ENCODE measurements around the gene PGAP6. TPM values are rescaled to one million over a fixed set of nuclear protein-coding genes. Genes with fewer than 3 reads are reported as not detected.
A peak's percentile ranks its signal among the peaks of the same experiment; 100 is the strongest.
"Not testable (repeated sequence)": the region's sequence is repeated elsewhere in the genome, so short reads cannot be mapped to it uniquely, and the experiment has no call there.

PGAP6 gene
- total RNA-seq, 8 experiments from 2014 or later: 19.2 to 82.1 (median 25.3) TPM

DNA sequence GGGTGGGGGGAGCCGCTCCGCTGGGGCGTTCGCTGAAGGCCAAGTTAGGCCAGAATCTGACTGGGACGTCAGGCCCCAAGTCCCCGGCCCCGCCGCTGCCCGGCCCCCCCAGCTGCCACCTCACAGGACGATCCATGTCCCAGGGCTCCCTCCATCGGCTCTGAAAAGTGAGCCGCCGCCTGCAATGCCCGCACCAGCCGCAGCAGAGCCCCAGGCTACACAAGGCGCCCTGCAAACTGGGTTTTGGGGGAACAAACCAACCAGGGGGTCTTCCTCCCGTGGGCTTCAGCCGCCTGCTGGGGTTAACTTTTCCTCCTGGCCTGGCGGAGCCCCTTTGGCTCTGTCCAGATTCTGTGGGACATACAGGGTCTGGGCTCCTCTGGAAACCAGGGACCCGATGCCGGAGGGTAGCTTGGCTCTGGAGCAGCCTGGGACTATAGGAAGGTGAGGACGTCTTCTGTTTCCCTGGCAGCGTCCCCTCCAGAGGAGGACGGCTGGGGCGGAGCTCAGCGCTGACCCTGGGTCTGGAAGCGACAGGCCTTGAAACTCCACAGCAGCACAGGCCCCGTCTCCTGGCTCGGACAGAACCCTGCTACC is 16.1 kb upstream of the PGAP6 start:
- peak; percentile 8 to 65 (median 52) for ATAC-seq (replicated peaks in 6 of 8)
- Histone ChIP-seq H3K4me1 (replicated peaks in 1 of 2) (peaks cover 12% of the 10 kb centered on the region in 2 donors), H3K4me3 (peak overlapping the region in 4 of 5 donors; percentile 14 to 68 (median 44)), H3K27ac (peak overlapping the region; percentile 36 to 75)
- in situ Hi-C loops (cut with MboI; ENCODE audit: low pct_unique_long_range_greater_than_20kb in 2 of 9, low sequenced_read_pairs in 9 of 9, unreplicated experiment in 9 of 9): no loop called here
- 0 to 50% (median 20%) methylated on average over 1 to 5 of the region's 29 CpGs; no CpG with 5 or more reads in 7 of the 10 experiments for WGBS, 10 experiments

DNA sequence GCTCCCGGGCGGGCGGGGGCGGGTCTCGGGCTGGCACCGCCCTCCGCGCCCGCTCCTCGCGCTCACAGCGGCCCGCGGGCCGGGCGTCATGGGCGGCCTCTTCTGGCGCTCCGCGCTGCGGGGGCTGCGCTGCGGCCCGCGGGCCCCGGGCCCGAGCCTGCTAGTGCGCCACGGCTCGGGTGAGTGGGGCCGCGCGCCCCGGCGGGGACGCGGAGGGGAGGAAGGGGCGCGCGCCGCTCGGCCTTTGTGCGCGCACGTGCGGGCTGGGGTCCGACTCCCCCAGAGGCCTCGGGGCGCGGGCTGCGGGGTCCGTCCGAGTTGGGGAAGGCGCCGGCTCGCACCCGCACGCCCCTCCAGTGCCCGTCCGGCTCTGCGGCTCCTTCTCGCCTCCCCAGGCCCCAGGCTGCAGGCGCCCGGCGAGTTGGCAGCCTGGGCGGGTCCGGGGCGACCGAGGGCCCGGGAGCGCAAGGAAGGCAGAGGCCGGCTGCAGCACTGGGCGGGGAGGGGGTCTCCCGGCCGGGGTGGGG is 15.4 kb upstream of the PGAP6 start, which contains the start of gene NME4:
Gene NME4 (plus strand): TSS at position 65 of the 527 bp plus-strand sequence. CDS start 24 bp downstream, at position 89.
- Histone ChIP-seq H3K4me3 (peak within 1 kb of the TSS; percentile 53 to 68 (median 59)), H3K4me1 (replicated peaks in 1 of 2) (peaks cover 12% of the 10 kb centered on the region in 2 donors), H3K27ac (peak within 1 kb of the TSS; percentile 69 to 88)
- ATAC-seq (replicated peaks in 6 of 8): peak; percentile 4 to 42 (median 30)
- in situ Hi-C loops (cut with MboI; ENCODE audit: low pct_unique_long_range_greater_than_20kb in 2 of 9, low sequenced_read_pairs in 9 of 9, unreplicated experiment in 9 of 9): no loop called here
- no CpG with 5 or more reads among the region's 75 CpGs for WGBS, 10 experiments

DNA sequence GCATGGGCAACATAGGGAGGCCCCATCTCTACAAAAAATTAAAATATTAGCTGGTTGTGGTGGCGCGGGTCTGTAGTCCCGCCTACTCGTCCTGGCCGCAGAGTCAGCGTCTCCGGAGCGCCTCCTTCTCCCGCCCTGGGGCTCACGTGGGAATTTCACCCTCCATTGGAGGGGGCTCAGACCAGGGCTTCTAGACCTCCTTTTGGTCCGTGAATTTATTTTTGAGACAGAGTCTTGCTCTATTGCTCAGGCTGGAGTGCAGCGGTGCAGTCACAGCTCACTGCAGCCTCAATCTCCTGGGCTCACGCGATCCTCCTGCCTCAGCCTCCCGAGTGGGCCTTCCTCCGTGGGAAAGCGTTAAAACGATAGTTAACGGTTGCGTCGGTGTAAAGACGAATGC is 14.8 kb upstream of the PGAP6 start:
- in situ Hi-C loops (cut with MboI; ENCODE audit: low pct_unique_long_range_greater_than_20kb in 2 of 9, low sequenced_read_pairs in 9 of 9, unreplicated experiment in 9 of 9): no loop called here
- ATAC-seq (replicated peaks in 6 of 8): peak; percentile 7 to 58 (median 32)
- Histone ChIP-seq H3K4me3 (peak overlapping the region; percentile 53 to 68 (median 59)), H3K4me1 (replicated peaks in 1 of 2) (peaks cover 12% of the 10 kb centered on the region in 2 donors), H3K27ac (peak overlapping the region in 1 of 2 donors; percentile 88)
- 3 to 22% (median 14%) methylated on average over 1 to 16 of the region's 22 CpGs; no CpG with 5 or more reads in 4 of the 10 experiments for WGBS, 10 experiments

DNA sequence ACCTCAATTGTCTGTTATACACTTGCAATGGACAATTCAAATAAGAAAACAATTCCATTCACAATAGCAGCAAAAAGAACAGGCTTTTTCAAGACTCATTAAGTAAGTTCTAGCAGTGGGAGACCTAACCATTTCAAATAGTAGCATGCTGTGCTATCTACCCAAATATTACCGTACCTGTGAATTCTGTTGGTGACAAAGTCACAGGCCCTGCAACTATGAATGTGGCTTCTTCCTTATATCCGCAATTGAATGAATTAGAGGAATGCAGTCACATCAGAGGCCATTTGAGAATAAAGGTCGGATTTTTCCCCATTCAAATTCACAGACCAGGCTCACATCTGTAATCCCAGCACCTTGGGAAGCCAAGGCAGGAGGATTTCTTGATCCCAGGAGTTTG is 14.4 kb upstream of the PGAP6 start:
- peak overlapping the region in 1 of 2 donors; percentile 88 for H3K27ac ChIP-seq
- ATAC-seq (replicated peaks in 6 of 8): no peak
- H3K4me1 ChIP-seq (replicated peaks in 1 of 2): peaks cover 12% of the 10 kb centered on the region in 2 donors
- in situ Hi-C loops (cut with MboI; ENCODE audit: low pct_unique_long_range_greater_than_20kb in 2 of 9, low sequenced_read_pairs in 9 of 9, unreplicated experiment in 9 of 9): no loop called here
- 14 to 63% (median 34%) methylated on average over 1 to 3 of the region's 3 CpGs; no CpG with 5 or more reads in 3 of the 10 experiments for WGBS, 10 experiments
- H3K4me3 ChIP-seq: peak overlapping the region; percentile 53 to 68 (median 59)

DNA sequence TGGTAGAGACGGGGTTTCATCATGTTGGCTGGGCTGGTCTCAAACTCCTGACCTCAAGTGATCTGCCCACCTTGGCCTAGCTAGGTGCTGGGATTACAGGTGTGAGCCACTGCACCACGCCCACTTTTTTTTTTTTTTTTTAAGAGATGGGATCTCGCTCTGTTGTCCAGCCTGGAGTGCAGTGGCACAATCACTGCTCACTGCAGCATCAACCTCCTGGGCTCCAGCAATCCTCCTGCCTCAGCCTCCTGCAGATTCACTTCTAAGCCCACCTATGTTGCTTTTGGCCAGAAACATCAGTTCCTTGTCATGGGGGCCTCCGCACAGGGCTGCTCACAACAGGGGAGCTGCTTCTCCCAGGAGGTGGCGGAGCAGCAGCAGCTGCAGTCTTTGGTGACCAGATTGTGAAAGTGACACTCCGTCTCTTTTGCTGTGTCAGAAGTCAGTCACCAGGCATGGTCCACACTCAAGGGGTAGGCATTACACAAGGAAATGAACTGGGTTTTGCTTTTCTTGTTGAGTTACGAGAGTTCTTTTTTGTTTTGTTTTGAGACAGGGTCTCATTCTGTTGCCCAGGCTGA is 10.8 kb upstream of the PGAP6 start:
- WGBS, 10 experiments: 67 to 100% (median 98%) methylated on average over 1 to 5 of the region's 7 CpGs; no CpG with 5 or more reads in 2 of the 10 experiments
- no peak for ATAC-seq (replicated peaks in 6 of 8)

DNA sequence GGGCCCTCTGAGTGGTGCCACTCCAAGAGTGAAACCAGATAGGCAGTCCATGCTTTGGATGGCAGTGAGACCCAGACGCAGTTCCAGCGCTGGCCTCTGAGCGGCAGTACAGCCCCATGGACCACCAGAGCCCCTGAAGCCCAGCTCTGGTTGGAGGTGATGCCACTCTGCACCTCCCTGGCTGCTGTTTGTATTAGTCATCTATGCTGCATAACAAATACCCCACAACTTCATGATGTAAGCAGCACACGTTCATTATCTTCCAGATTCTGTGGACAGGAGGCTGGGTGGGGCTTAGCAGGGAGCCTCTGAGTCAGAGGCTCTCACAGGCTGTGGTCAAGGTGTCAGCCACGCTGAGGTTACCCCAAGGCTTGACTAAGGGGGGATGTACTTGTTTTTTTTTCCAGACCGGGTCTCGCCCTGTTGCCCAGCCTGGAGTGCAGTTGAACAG is 10.1 kb upstream of the PGAP6 start:
- in situ Hi-C loops (cut with MboI; ENCODE audit: low pct_unique_long_range_greater_than_20kb in 2 of 9, low sequenced_read_pairs in 9 of 9, unreplicated experiment in 9 of 9): no loop called here
- 0 to 100% (median 91%) methylated on average over 1 to 3 of the region's 7 CpGs; no CpG with 5 or more reads in 4 of the 10 experiments for WGBS, 10 experiments
- ATAC-seq (replicated peaks in 6 of 8): peak in 6 of 8 experiments; percentile 10 to 90 (median 51)
- no peak overlapping the region for H3K4me3 ChIP-seq
- no peak overlapping the region for H3K27ac ChIP-seq
- peaks cover 19 to 22% of the 10 kb centered on the region in 2 donors for H3K4me1 ChIP-seq (replicated peaks in 1 of 2)

More for the DNA sequence above, 10.8 kb upstream of the PGAP6 start:
- Histone ChIP-seq H3K4me3 (no peak overlapping the region), H3K4me1 (replicated peaks in 1 of 2) (peaks cover 12 to 16% of the 10 kb centered on the region in 2 donors), H3K27ac (no peak overlapping the region)
- in situ Hi-C loops (cut with MboI; ENCODE audit: low pct_unique_long_range_greater_than_20kb in 2 of 9, low sequenced_read_pairs in 9 of 9, unreplicated experiment in 9 of 9): no loop called here

DNA sequence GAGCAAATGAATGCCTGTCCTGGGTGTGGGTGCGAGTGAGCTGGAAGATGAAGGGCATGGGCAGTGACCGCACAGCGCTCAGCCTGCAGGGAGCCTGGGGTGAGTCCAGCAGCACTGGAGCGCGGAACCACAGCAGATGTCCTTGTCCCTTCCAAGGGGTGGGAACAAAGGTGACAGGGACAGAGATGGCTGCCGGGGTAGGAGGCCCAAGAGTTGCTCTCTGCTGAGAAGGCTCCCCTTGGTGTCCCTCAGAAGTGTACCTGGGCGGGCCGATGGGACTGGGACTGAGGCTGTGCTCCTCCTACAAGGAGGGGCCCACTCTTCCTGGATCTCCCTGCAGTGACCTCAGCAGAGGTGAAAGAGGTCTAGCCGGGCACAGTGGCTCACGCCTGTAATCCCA is 7.6 kb upstream of the PGAP6 start:
- 82 to 92% (median 90%) methylated on average over 2 to 5 of the region's 10 CpGs; no CpG with 5 or more reads in 6 of the 10 experiments for WGBS, 10 experiments
- in situ Hi-C loops (cut with MboI; ENCODE audit: low pct_unique_long_range_greater_than_20kb in 2 of 9, low sequenced_read_pairs in 9 of 9, unreplicated experiment in 9 of 9): no loop called here
- peaks cover 22 to 24% of the 10 kb centered on the region in 2 donors for H3K4me1 ChIP-seq (replicated peaks in 1 of 2)
- no peak overlapping the region for H3K4me3 ChIP-seq
- ATAC-seq (replicated peaks in 6 of 8): no peak
- H3K27ac ChIP-seq: no peak overlapping the region

DNA sequence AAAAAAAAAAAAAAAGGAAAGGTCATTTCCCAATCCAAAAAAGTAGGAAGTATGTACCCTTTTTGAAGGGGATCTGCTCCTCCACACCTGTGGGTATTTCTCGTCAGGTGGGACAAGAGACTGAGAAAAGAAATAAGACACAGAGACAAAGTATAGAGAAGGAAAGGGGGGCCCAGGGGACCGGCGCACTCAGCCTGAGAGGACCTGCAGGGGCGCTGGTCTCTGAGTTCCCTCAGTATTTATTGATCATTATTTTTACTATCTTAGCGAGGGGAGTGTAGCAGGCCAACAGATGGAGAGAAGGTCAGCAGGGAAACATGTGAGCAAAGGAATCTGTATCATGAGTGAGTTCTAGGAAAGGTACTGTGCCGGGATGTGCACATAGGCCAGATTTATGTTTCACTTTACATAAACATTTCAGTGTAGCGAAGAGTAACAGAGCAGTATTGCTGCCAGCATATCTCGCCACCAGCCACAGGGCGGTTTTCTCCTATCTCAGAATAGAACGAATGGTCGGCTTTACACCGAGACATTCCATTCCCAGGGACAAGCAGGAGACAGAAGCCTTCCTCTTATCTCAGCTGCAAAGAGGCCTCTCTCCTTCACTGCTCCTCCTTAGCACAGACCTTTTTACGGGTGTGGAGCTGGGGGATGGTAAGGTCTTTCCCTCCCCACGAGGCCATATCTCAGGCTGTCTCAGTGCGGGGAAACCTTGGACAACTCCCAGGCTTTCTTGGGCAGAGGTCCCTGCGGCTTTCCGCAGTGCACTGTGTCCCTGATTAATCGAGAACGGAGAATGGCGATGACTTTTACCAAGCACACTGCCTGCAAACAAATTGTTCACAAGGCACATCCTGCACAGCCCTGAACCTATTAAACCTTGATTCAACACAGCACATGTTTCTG is 6.2 kb upstream of the PGAP6 start:
- H3K4me1 ChIP-seq (replicated peaks in 1 of 2): peaks cover 32 to 35% of the 10 kb centered on the region in 2 donors
- WGBS, 10 experiments: 7 to 69% (median 60%) methylated on average over 1 to 14 of the region's 20 CpGs
- peak in 3 of 8 experiments; percentile 17 to 33 (median 25) for ATAC-seq (replicated peaks in 6 of 8)
- H3K27ac ChIP-seq: peak overlapping the region; percentile 49 to 60
- H3K4me3 ChIP-seq; in situ Hi-C loops (cut with MboI; ENCODE audit: low pct_unique_long_range_greater_than_20kb in 2 of 9, low sequenced_read_pairs in 9 of 9, unreplicated experiment in 9 of 9): not testable (repeated sequence)

DNA sequence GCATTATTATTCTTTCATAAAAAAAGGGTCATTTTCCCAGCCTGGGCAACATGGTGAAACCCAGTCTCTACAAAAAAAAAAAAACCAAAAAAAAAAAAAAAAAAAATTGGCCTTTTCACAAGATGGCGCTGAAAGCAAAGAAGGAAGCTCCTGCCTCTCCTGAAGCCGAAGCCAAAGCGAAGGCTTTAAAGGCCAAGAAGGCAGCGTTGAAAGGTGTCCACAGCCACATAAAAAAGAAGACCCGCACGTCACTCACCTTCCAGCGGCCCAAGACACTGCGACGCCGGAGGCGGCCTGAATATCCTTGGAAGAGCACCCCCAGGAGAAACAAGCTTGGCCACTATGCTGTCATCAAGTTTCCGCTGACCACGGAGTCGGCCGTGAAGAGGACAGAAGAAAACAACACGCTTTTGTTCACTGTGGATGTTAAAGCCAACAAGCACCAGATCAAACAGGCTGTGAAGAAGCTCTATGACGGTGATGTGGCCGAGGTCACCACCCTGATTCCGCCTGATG is 4.9 kb upstream of the PGAP6 start:
- peak in 1 of 8 experiments; percentile 4 for ATAC-seq (replicated peaks in 6 of 8)
- in situ Hi-C loops (cut with MboI; ENCODE audit: low pct_unique_long_range_greater_than_20kb in 2 of 9, low sequenced_read_pairs in 9 of 9, unreplicated experiment in 9 of 9): no loop called here
- WGBS, 10 experiments: 18 to 100% (median 75%) methylated on average over 1 to 19 of the region's 19 CpGs
- Histone ChIP-seq H3K27ac (peak overlapping the region; percentile 29 to 64), H3K4me3 (no peak overlapping the region), H3K4me1 (replicated peaks in 1 of 2) (peaks cover 37 to 39% of the 10 kb centered on the region in 2 donors)

DNA sequence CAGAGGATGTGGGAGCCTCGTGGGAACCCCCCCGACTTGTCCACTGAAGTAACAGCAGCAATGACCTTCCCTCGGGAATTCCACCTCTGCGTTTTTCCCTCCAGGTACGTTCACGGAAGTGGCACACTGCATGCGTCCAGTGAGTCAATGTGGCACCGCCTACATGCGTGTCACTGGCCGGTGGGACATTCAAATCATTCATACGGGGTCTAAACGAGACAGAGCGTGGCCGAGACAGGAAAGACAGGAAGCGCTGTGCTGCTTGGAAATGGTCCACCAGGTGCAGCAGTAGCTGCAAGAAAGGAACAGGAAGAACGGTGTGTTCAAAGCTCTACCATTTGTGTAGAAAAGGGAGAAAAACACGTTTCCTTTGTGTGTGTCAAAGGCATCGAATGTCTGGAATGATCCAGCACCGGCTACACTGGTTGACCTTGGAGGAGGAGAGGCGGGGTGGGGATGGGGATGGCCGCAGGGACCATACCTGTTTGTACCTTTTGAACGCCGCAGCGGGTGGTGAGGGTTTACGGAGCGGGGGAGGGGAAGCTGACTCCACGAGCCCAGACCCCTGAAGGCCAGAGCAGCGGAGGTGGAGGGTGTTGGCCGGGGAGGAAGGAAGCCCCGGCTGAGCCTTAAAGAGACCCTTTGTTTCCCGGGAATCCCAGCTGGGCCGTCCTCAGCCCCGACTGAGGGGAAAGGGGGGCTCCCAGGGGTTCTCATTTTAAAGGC is 1.7 kb upstream of the PGAP6 start:
- Histone ChIP-seq H3K4me3 (peak overlapping the region in 4 of 5 donors; percentile 51 to 96 (median 94)), H3K27ac (peak overlapping the region in 1 of 2 donors; percentile 12), H3K4me1 (replicated peaks in 1 of 2) (peaks cover 45 to 46% of the 10 kb centered on the region in 2 donors)
- in situ Hi-C loops (cut with MboI; ENCODE audit: low pct_unique_long_range_greater_than_20kb in 2 of 9, low sequenced_read_pairs in 9 of 9, unreplicated experiment in 9 of 9): no loop called here
- peak in 4 of 8 experiments; percentile 10 to 27 (median 12) for ATAC-seq (replicated peaks in 6 of 8)
- 8 to 70% (median 29%) methylated on average over 1 to 18 of the region's 33 CpGs; no CpG with 5 or more reads in 2 of the 10 experiments for WGBS, 10 experiments

DNA sequence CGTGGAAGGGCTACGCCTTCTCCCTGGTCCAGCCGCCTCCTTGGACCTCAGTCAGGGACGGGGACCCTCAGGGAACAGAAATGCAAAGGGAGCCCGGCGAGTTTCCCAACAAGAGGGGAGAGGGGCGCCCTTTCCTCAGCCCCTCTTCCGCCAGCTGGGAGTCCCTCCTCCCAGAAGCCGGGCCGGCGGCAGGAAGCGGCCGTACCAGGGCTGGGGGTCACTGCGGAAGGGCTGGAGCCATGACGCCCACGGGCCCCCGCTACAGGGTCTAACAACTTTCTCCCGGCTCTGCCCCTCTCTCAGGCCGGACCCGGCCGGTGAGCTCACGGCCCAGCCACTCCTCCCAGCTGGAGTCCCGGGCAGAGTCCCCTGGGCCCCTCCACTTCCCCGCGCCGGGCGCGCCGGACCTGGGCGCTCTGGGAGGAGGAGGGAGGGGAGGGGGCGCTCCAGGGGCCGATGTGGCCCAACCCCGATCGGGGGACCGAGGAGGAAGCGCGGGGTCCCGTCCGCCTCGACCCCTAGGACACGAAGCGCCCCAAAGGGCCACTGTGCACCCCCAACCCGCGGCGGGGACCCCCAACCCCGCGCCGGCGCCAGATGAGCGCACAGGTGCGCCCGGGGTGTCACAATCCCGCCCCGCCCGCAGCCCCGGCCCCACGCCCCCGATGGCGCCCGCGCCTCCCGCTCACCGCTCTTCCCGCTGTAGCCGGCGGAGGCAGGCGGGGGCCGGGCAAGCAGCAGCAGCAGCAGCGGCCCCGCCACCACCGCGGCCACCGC is 578 bp downstream of the PGAP6 start:
- WGBS, 10 experiments: 2 to 10% methylated on average over 2 to 10 of the region's 73 CpGs; no CpG with 5 or more reads in 8 of the 10 experiments
- Histone ChIP-seq H3K27ac (peak overlapping the region; percentile 14 to 58), H3K4me1 (replicated peaks in 1 of 2) (peaks cover 22 to 28% of the 10 kb centered on the region in 2 donors), H3K4me3 (peak overlapping the region; percentile 51 to 96 (median 93))
- in situ Hi-C loops (cut with MboI; ENCODE audit: low pct_unique_long_range_greater_than_20kb in 2 of 9, low sequenced_read_pairs in 9 of 9, unreplicated experiment in 9 of 9): no loop called here
- ATAC-seq (replicated peaks in 6 of 8): peak; percentile 59 to 72 (median 64)

Data from motor neuron (in vitro differentiated cells).